Body of pancreas (tissue), 4 donors: ENCODE measurements around the gene PPP1R15B.
A peak's percentile ranks its signal among the peaks of the same experiment; 100 is the strongest.

Experiments
- POLR2A ChIP-seq, 3 donors: fragments of 450-650 bp; IDR thresholded peaks; one replicate each; pipeline ENCODE4 v1.6.1; 2016; ENCODE audit warnings: antibody characterized with exemption in 3 of 3, mild to moderate bottlenecking in 2 of 3
- TF ChIP-seq, protein P1 (sequence below), 7 experiments: fragments of 450-650 bp in 4 of 7; fragments of 200-600 bp in 3 of 7; sonication (generic) in 3 of 7; IDR thresholded peaks; one replicate each; pipeline ENCODE4 v1.5.1; 2016 to 2019; ENCODE audit warnings: antibody characterized with exemption in 7 of 7

DNA sequence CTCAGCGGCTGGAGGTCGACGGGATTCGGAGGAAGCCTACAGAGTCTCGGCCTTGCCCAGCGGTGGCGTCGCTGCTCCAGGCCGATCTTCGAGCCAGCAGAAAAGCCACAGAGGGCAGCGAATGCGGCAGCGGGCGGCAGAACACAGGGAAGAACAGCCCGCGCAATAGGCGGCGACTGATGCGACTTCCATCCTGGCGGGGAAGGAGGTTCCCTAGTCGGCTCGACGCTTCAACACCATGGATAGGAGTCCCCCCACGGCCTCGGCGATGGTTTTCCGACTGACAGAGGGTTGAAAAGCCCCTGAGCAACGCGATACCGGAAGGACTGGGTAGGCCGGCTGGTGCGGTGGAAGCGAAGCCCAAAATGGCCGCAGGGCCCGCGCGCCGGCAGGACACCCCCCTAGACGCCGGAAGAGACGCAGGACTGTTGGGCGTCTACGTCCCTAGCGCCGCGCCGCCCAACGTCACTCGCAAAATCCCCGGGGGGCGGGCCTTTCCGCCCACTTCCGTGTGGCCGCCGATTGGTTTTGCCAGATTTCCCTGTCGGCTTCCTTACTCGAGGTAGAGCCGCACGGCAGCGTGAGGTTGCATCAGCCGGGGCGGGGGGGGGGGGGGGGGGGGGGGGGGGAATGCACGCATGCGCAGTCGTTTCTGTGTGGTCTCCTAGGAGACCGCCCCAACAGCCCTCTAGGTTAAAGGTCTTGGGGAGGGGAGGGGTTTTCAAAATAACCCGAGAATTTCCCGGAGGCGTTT is at the start of gene PPP1R15B:
- TF ChIP-seq, protein P1, sequence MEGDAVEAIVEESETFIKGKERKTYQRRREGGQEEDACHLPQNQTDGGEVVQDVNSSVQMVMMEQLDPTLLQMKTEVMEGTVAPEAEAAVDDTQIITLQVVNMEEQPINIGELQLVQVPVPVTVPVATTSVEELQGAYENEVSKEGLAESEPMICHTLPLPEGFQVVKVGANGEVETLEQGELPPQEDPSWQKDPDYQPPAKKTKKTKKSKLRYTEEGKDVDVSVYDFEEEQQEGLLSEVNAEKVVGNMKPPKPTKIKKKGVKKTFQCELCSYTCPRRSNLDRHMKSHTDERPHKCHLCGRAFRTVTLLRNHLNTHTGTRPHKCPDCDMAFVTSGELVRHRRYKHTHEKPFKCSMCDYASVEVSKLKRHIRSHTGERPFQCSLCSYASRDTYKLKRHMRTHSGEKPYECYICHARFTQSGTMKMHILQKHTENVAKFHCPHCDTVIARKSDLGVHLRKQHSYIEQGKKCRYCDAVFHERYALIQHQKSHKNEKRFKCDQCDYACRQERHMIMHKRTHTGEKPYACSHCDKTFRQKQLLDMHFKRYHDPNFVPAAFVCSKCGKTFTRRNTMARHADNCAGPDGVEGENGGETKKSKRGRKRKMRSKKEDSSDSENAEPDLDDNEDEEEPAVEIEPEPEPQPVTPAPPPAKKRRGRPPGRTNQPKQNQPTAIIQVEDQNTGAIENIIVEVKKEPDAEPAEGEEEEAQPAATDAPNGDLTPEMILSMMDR (IDR thresholded peaks at IDR 0.05) = peak in 1 of 7 experiments; percentile 20
- peak; percentile 90 to 98 (median 97) for TF ChIP-seq POLR2A (IDR thresholded peaks at IDR 0.05)
